IMR-90 (cell line): ENCODE data around the gene GPC6. TPM values are rescaled to one million over a fixed set of nuclear protein-coding genes. Genes with fewer than 3 reads are reported as not detected.

ENCODE experiments used
- ATAC-seq: fragments of 200-7000 bp; cut with Tn5 transposase; 2 replicates; pipeline ENCODE4 v1.9.1; 2020; ENCODE audit warnings: low read depth, mild to moderate bottlenecking, moderate library complexity
- BruUV-seq: library from RNA; stranded (reverse); fragments of 400-500 nt; replicated peaks from 2 replicates; lab custom pipeline; 2021; lab: Mats Ljungman, UMichigan
- CTCF ChIA-PET: fragments of 300-600 bp; formaldehyde crosslinking; extraction: SDS; loops from one replicate; lab custom pipeline; 2021; ENCODE audit warnings: antibody characterized with exemption; lab: Yijun Ruan, JAX
- POLR2A ChIA-PET: fragments of 300-600 bp; sonication (Branson Sonifier 250); formaldehyde crosslinking; loops from one replicate; lab custom pipeline; 2022; ENCODE audit warnings: antibody characterized with exemption; ENCODE audit not compliant: unreplicated experiment; lab: Charles Lee
- DNase-seq: peaks from one replicate; pipeline ENCODE4 v3.0.0; 2013
- H2AFZ ChIP-seq: replicated peaks from 2 replicates; pipeline ENCODE3; 2013; ENCODE audit warnings: low read length, mild to moderate bottlenecking; ENCODE audit not compliant: poor library complexity
- H2AK5ac ChIP-seq: 2 replicates; pipeline ENCODE4 v1.6.1; 2013; ENCODE audit warnings: low read depth, low read length, inconsistent platforms
- H2AK9ac ChIP-seq: replicated peaks from 2 replicates; pipeline ENCODE3; 2013; ENCODE audit warnings: mild to moderate bottlenecking, low read depth, low read length, moderate library complexity; ENCODE audit not compliant: poor library complexity
- H2BK120ac ChIP-seq: 2 replicates; pipeline ENCODE4 v1.6.1; 2013; ENCODE audit warnings: low read depth, low read length, inconsistent platforms
- H2BK15ac ChIP-seq: 3 replicates; pipeline ENCODE4 v1.6.1; 2013; ENCODE audit warnings: low read depth, low read length, inconsistent platforms
- H2BK20ac ChIP-seq: 2 replicates; pipeline ENCODE4 v1.6.1; 2013; ENCODE audit warnings: low read depth, mild to moderate bottlenecking, inconsistent platforms, low read length, moderate library complexity
- H2BK5ac ChIP-seq: 2 replicates; pipeline ENCODE4 v1.6.1; 2013; ENCODE audit warnings: mild to moderate bottlenecking, low read depth, low read length, inconsistent platforms; ENCODE audit not compliant: poor library complexity, severe bottlenecking
- H3K14ac ChIP-seq: replicated peaks from 2 replicates; pipeline ENCODE4 v1.6.1; 2013; ENCODE audit warnings: low read depth, low read length, inconsistent platforms
- H3K18ac ChIP-seq: 2 replicates; pipeline ENCODE4 v1.6.1; 2013; ENCODE audit warnings: low read depth, low read length, control low read depth
- H3K23ac ChIP-seq: 2 replicates; pipeline ENCODE4 v1.6.1; 2013; ENCODE audit warnings: low read depth, low read length, inconsistent platforms
- H3K27ac ChIP-seq: 2 replicates; pipeline ENCODE4 v1.5.1; 2013; ENCODE audit warnings: mild to moderate bottlenecking, control low read depth, low read length; ENCODE audit not compliant: insufficient read depth
- H3K27me3 ChIP-seq: 2 replicates; pipeline ENCODE4 v1.6.1; 2013; ENCODE audit warnings: low read length; ENCODE audit not compliant: control insufficient read depth, insufficient read depth
- H3K36me3 ChIP-seq: 2 replicates; pipeline ENCODE4 v1.6.1; 2013; ENCODE audit warnings: low read length, mixed read lengths; ENCODE audit not compliant: control insufficient read depth, insufficient read depth
- H3K4ac ChIP-seq: 2 replicates; pipeline ENCODE4 v1.6.1; 2013; ENCODE audit warnings: low read depth, low read length, inconsistent platforms
- H3K4me1 ChIP-seq: 2 replicates; pipeline ENCODE4 v1.6.1; 2013; ENCODE audit warnings: low read length, mixed read lengths; ENCODE audit not compliant: control insufficient read depth, insufficient read depth
- H3K4me2 ChIP-seq: 2 replicates; pipeline ENCODE4 v1.6.1; 2013; ENCODE audit warnings: low read depth, mild to moderate bottlenecking, control low read depth, low read length, moderate library complexity
- H3K4me3 ChIP-seq: 2 replicates; pipeline ENCODE4 v1.5.1; 2013; ENCODE audit warnings: low read depth, mild to moderate bottlenecking, control low read depth, low read length, moderate library complexity; ENCODE audit not compliant: insufficient read depth
- H3K56ac ChIP-seq: 2 replicates; pipeline ENCODE4 v1.6.1; 2013; ENCODE audit warnings: low read length, inconsistent platforms; ENCODE audit not compliant: insufficient read depth; ENCODE audit errors: extremely low read depth
- H3K79me1 ChIP-seq, 2 experiments: 2 replicates each; pipeline ENCODE4 v1.6.1; 2013; ENCODE audit warnings: low read length in 2 of 2, inconsistent platforms in 1 of 2, low read depth in 1 of 2
- H3K9ac ChIP-seq: 2 replicates; pipeline ENCODE4 v1.6.1; 2013; ENCODE audit warnings: low read depth, low read length, control low read depth
- H3K9me1 ChIP-seq: 2 replicates; pipeline ENCODE4 v1.6.1; 2013; ENCODE audit warnings: low read length, inconsistent platforms; ENCODE audit not compliant: insufficient read depth
- H3K9me3 ChIP-seq: 2 replicates; pipeline ENCODE4 v1.6.1; 2013; ENCODE audit warnings: low read length; ENCODE audit not compliant: control insufficient read depth, insufficient read depth
- H4K20me1 ChIP-seq: 2 replicates; pipeline ENCODE4 v1.6.1; 2013; ENCODE audit warnings: low read length, inconsistent platforms; ENCODE audit not compliant: insufficient read depth
- H4K5ac ChIP-seq: 2 replicates; pipeline ENCODE4 v1.6.1; 2013; ENCODE audit warnings: mild to moderate bottlenecking, low read depth, low read length, control low read depth
- H4K8ac ChIP-seq, 2 experiments: 2 replicates each; pipeline ENCODE4 v1.6.1; 2013; ENCODE audit warnings: low read depth in 2 of 2, low read length in 2 of 2, control low read depth in 1 of 2, inconsistent platforms in 1 of 2
- H4K91ac ChIP-seq: 2 replicates; pipeline ENCODE4 v1.6.1; 2013; ENCODE audit warnings: low read depth, low read length, inconsistent platforms; ENCODE audit not compliant: insufficient read depth
- BHLHE40 ChIP-seq: fragments of 150-350 bp; IDR thresholded peaks from 2 replicates; pipeline ENCODE4 v1.6.1; 2016; ENCODE audit warnings: mild to moderate bottlenecking, low read depth, low read length
- CEBPB ChIP-seq: IDR thresholded peaks from 2 replicates; pipeline ENCODE4 v1.6.1; 2012; ENCODE audit warnings: low read depth, low read length, improper control_type of control experiment
- CHD1 ChIP-seq: IDR thresholded peaks from 2 replicates; pipeline ENCODE4 v1.6.1; 2012; ENCODE audit warnings: low read depth, low read length, improper control_type of control experiment
- CTCF ChIP-seq: conservative IDR thresholded peaks from 2 replicates; pipeline ENCODE4 v1.5.1; 2012; ENCODE audit warnings: mild to moderate bottlenecking, low read depth, low read length, improper control_type of control experiment
- MAFK ChIP-seq: IDR thresholded peaks from 2 replicates; pipeline ENCODE4 v1.6.1; 2012; ENCODE audit warnings: low read depth, low read length, improper control_type of control experiment
- MAZ ChIP-seq: IDR thresholded peaks from 2 replicates; pipeline ENCODE4 v1.6.1; 2012; ENCODE audit warnings: low read depth, mild to moderate bottlenecking, low read length, improper control_type of control experiment, moderate library complexity, borderline replicate concordance
- MXI1 ChIP-seq: IDR thresholded peaks from 2 replicates; pipeline ENCODE4 v1.6.1; 2012; ENCODE audit warnings: low read depth, mild to moderate bottlenecking, low read length, moderate library complexity, borderline replicate concordance
- NFE2L2 ChIP-seq: fragments of 150-350 bp; IDR thresholded peaks from 2 replicates; pipeline ENCODE4 v1.6.1; 2016; ENCODE audit warnings: low read depth, mild to moderate bottlenecking, low read length
- POLR2A ChIP-seq: IDR thresholded peaks from 2 replicates; pipeline ENCODE4 v1.6.1; 2012; ENCODE audit warnings: mild to moderate bottlenecking, low read depth, low read length
- RCOR1 ChIP-seq: IDR thresholded peaks from 2 replicates; pipeline ENCODE4 v1.6.1; 2012; ENCODE audit warnings: mild to moderate bottlenecking, low read length, improper control_type of control experiment; ENCODE audit not compliant: insufficient replicate concordance
- RFX5 ChIP-seq: IDR thresholded peaks from 2 replicates; pipeline ENCODE4 v1.8.0; 2012; ENCODE audit warnings: low read depth, mild to moderate bottlenecking, low read length, moderate library complexity
- SMC3 ChIP-seq: fragments of 150-350 bp; IDR thresholded peaks from 2 replicates; pipeline ENCODE4 v1.6.1; 2016; ENCODE audit warnings: low read depth, mild to moderate bottlenecking, antibody characterized with exemption, low read length, moderate library complexity
- USF2 ChIP-seq: fragments of 150-350 bp; IDR thresholded peaks from 2 replicates; pipeline ENCODE4 v1.6.1; 2017; ENCODE audit warnings: mild to moderate bottlenecking, antibody characterized with exemption, low read length, low read depth
- WGBS, 2 experiments: methylation state at CpG; one replicate each; pipeline versions ENCODE4 v1.1.5 to v1.1.7; 2013; ENCODE audit warnings: missing lambda C conversion rate in 2 of 2; ENCODE audit not compliant: insufficient read length in 1 of 2; ENCODE audit errors: extremely low coverage in 2 of 2; 5-methylcytosine and 5-hydroxymethylcytosine counted together
- dilution Hi-C: fragments of 300-500 bp; cut with HindIII; formaldehyde crosslinking; loops from one replicate; pipeline ENCODE4 v1.14.3; 2018; ENCODE audit warnings: low sequenced_read_pairs; ENCODE audit not compliant: unreplicated experiment
- in situ Hi-C: fragments of 300-500 bp; cut with MboI; formaldehyde crosslinking; loops from 3 replicates; pipeline ENCODE4 v1.14.3; 2019; ENCODE audit warnings: low sequenced_read_pairs, inconsistent platforms, mixed read lengths
- intact Hi-C: fragments of 100-400 bp; cut with micrococcal nuclease; formaldehyde crosslinking; loops from 2 replicates; pipeline ENCODE4 v1.10.0; 2022
- polyA plus RNA-seq, 3 experiments: library from polyadenylated mRNA; depleted of rRNA; stranded (reverse); fragments of >200 nt; gene quantifications; 2 replicates each; pipeline ENCODE4 v1.2.3, GENCODE V29; 2012; ENCODE audit warnings: low replicate concordance in 1 of 3
- total RNA-seq: library from RNA; depleted of rRNA; stranded (reverse); fragments of >200 nt; gene quantifications from 2 replicates; pipeline ENCODE4 v1.2.3, GENCODE V29; 2012

Gene GPC6
- total and polyA plus RNA-seq, 2 of the 4 experiments (the other 2 are of a cell fraction): 14.9 to 39.4 TPM

- no peaks in the 10 kb centered on the region for H3K9me3 ChIP-seq
- in situ Hi-C loops (no loop called here), intact Hi-C loops (no loop called here), dilution Hi-C loops (no loop called here)
- H2AK5ac ChIP-seq: no peak overlapping the region
- H3K79me1 ChIP-seq: peaks cover 3 to 6% of the 10 kb centered on the region in 2 experiments; a peak in 3 of 4 replicates
- no peak for DNase-seq
- no peak overlapping the region for H2BK15ac ChIP-seq
- no peak overlapping the region for H2BK20ac ChIP-seq
- H3K36me3 ChIP-seq: no peaks in the 10 kb centered on the region
- no TSS peak for BruUV-seq
- H3K27ac ChIP-seq: no peak overlapping the region
- no peak overlapping the region for H2BK120ac ChIP-seq
- ChIA-PET CTCF (no interaction called here), POLR2A (interaction anchor here (0.7 kb wide), 1 partner anchor 436 kb away, joined by 13 read pairs; no protein-coding TSS in a partner anchor)
- no peak overlapping the region for H2BK5ac ChIP-seq
- no peak overlapping the region for H3K4ac ChIP-seq
- H4K5ac ChIP-seq: no peak overlapping the region
- no peak overlapping the region for H3K14ac ChIP-seq
- H2AFZ ChIP-seq: no peak overlapping the region
- no peak overlapping the region for H3K4me3 ChIP-seq
- TF ChIP-seq POLR2A (no peak), CEBPB (no peak), USF2 (no peak), BHLHE40 (no peak), SMC3 (no peak), RCOR1 (no peak), MXI1 (no peak), CTCF (no peak), NFE2L2 (no peak), RFX5 (no peak), CHD1 (no peak), MAFK (no peak), MAZ (no peak)
- H3K9ac ChIP-seq: no peak overlapping the region
- no peak overlapping the region for H3K23ac ChIP-seq
- no peak for ATAC-seq
- H3K56ac ChIP-seq: no peak overlapping the region
- H4K8ac ChIP-seq: no peak overlapping the region
- H3K4me1 ChIP-seq: no peaks in the 10 kb centered on the region
- H3K4me2 ChIP-seq: no peak overlapping the region
- no peak overlapping the region for H3K18ac ChIP-seq
- 100% methylated on average over 1 of the region's 2 CpGs; no CpG with 5 or more reads in 1 of the 2 experiments for WGBS, 2 experiments
- H4K20me1 ChIP-seq: no peaks in the 10 kb centered on the region
- H3K27me3 ChIP-seq: no peaks in the 10 kb centered on the region
- no peaks in the 10 kb centered on the region for H3K9me1 ChIP-seq
- no peak overlapping the region for H4K91ac ChIP-seq
- H2AK9ac ChIP-seq: no peak overlapping the region
Measured at GRCh38 chr13:93467175-93467574, 240.6 kb downstream of the GPC6 start.
